GM21381 (cell line): Measurements from ENCODE around the gene RNPEPL1.

Experiments
- ATAC-seq: cut with Tn5 transposase; IDR thresholded peaks from one replicate; pipeline ENCODE4 v1.9.1; 2021; ENCODE audit warnings: mild to moderate bottlenecking, moderate library complexity; ENCODE audit not compliant: unreplicated experiment

The RNPEPL1 gene

GRCh38 chr2:240622531-240623235 lies 54.4 kb downstream of the RNPEPL1 start:
- ATAC-seq, result no peak

- no peak for ATAC-seq
Observed at GRCh38 chr2:240623531-240624010, 55.3 kb downstream of the RNPEPL1 start.

- ATAC-seq, result no peak
Observed at GRCh38 chr2:240624011-240624949, 56.0 kb downstream of the RNPEPL1 start.

- ATAC-seq, result no peak
Observed at GRCh38 chr2:240624950-240625621, 56.8 kb downstream of the RNPEPL1 start, which contains the start of gene GPR35. Gene GPR35 (plus strand): TSS chr2:240625480. CDS start chr2:240629953, 4,473 bp downstream.

GRCh38 chr2:240626531-240627300 lies 58.4 kb downstream of the RNPEPL1 start:
- ATAC-seq, result no peak

GRCh38 chr2:240627736-240628506 lies 59.6 kb downstream of the RNPEPL1 start:
- no peak for ATAC-seq

- ATAC-seq, result no peak
Observed at GRCh38 chr2:240628507-240628807, 60.2 kb downstream of the RNPEPL1 start.

GRCh38 chr2:240628808-240629618 lies 60.7 kb downstream of the RNPEPL1 start:
- no peak for ATAC-seq

GRCh38 chr2:240629619-240629967 lies 61.3 kb downstream of the RNPEPL1 start:
- ATAC-seq, result no peak

- no peak for ATAC-seq
Observed at GRCh38 chr2:240629968-240630770, 61.9 kb downstream of the RNPEPL1 start.
